Measurements from ENCODE around the gene WNT7B.

GRCh38 chr22:45961679-45962433, 15.1 kb downstream of the WNT7B start:
- TF ChIP-seq POLR2A (IDR thresholded peaks at IDR 0.05) (no peak), CTCF (IDR thresholded peaks at IDR 0.05) (no peak), EP300 (IDR thresholded peaks at IDR 0.05) (no peak)
